Activated CD8-positive, alpha-beta memory T cell treated with anti-CD3 and anti-CD28 coated beads, Interleukin-2, amount 50 U/mL, for 1 hour (primary cell): ENCODE measurements around the gene AGBL4.

Experiments
- DNase-seq: peaks from one replicate; pipeline ENCODE4 v3.0.0-alpha.2; 2020; ENCODE audit errors: extremely low read depth

Gene AGBL4

GRCh38 chr1:48889615-48890014, 1134.1 kb downstream of the AGBL4 start:
- DNase-seq = no peak

GRCh38 chr1:48889082-48889481, 1134.7 kb downstream of the AGBL4 start:
- DNase-seq = no peak

GRCh38 chr1:48887796-48888195, 1136.0 kb downstream of the AGBL4 start:
- no peak for DNase-seq

- no peak for DNase-seq
Measured at GRCh38 chr1:48882020-48882419, 1141.7 kb downstream of the AGBL4 start.

- DNase-seq = no peak
Measured at GRCh38 chr1:48878191-48878940, 1145.4 kb downstream of the AGBL4 start.

GRCh38 chr1:48876330-48876785, 1147.4 kb downstream of the AGBL4 start:
- no peak for DNase-seq

- DNase-seq = no peak
Measured at GRCh38 chr1:48875552-48876329, 1148.0 kb downstream of the AGBL4 start.

- DNase-seq = no peak
Measured at GRCh38 chr1:48873944-48874343, 1149.8 kb downstream of the AGBL4 start.

- no peak for DNase-seq
Measured at GRCh38 chr1:48870596-48870995, 1153.2 kb downstream of the AGBL4 start.

- no peak for DNase-seq
Measured at GRCh38 chr1:48869116-48869893, 1154.4 kb downstream of the AGBL4 start.

GRCh38 chr1:48864913-48865312, 1158.8 kb downstream of the AGBL4 start:
- no peak for DNase-seq

- no peak for DNase-seq
Measured at GRCh38 chr1:48859456-48859855, 1164.3 kb downstream of the AGBL4 start.

GRCh38 chr1:48858200-48858920, 1165.4 kb downstream of the AGBL4 start:
- no peak for DNase-seq

- no peak for DNase-seq
Measured at GRCh38 chr1:48853006-48853405, 1170.7 kb downstream of the AGBL4 start.

GRCh38 chr1:48851638-48852037, 1172.1 kb downstream of the AGBL4 start:
- no peak for DNase-seq

GRCh38 chr1:48848035-48848434, 1175.7 kb downstream of the AGBL4 start:
- no peak for DNase-seq

- no peak for DNase-seq
Measured at GRCh38 chr1:48846441-48846840, 1177.3 kb downstream of the AGBL4 start.

GRCh38 chr1:48844187-48844586, 1179.6 kb downstream of the AGBL4 start:
- no peak for DNase-seq

GRCh38 chr1:48841966-48842365, 1181.8 kb downstream of the AGBL4 start:
- no peak for DNase-seq

GRCh38 chr1:48841461-48841860, 1182.3 kb downstream of the AGBL4 start:
- DNase-seq = no peak

- DNase-seq = no peak
Measured at GRCh38 chr1:48831120-48831978, 1192.4 kb downstream of the AGBL4 start.
